Spleen (tissue), 11 donors: ENCODE results near the gene ANAPC5. TPM values are rescaled to one million over a fixed set of nuclear protein-coding genes. Genes with fewer than 3 reads are reported as not detected.

Experiments
- DNase-seq: peaks from one replicate; pipeline ENCODE4 v3.0.0-alpha.2; 2020
- H3K27ac ChIP-seq, 8 donors: fragments of 200-600 bp; sonication (generic) in 7 of 8; 1 replicate in 4 of 8; 2 replicates in 4 of 8; pipeline versions ENCODE4 v1.5.0 to v1.8.0; 2016 to 2021; ENCODE audit warnings: inconsistent platforms in 4 of 8, mild to moderate bottlenecking in 4 of 8, moderate library complexity in 1 of 8
- H3K27me3 ChIP-seq, 7 donors: fragments of 200-600 bp; sonication (generic) in 6 of 7; replicated peaks in 1 of 7; 1 replicate in 4 of 7; 2 replicates in 3 of 7; pipeline versions ENCODE4 v1.5.0 to v1.8.0; 2016 to 2021; ENCODE audit warnings: inconsistent platforms in 3 of 7, mild to moderate bottlenecking in 1 of 7
- H3K36me3 ChIP-seq, 6 donors: fragments of 200-600 bp; sonication (generic) in 5 of 6; 1 replicate in 4 of 6; 2 replicates in 2 of 6; pipeline versions ENCODE4 v1.5.0 to v1.8.0; 2016 to 2021; ENCODE audit warnings: inconsistent platforms in 2 of 6
- H3K4me1 ChIP-seq, 6 donors: fragments of 200-600 bp; sonication (generic) in 5 of 6; 1 replicate in 3 of 6; 2 replicates in 3 of 6; pipeline versions ENCODE4 v1.5.0 to v1.8.0; 2016 to 2021; ENCODE audit warnings: inconsistent platforms in 3 of 6
- H3K4me3 ChIP-seq, 8 donors: fragments of 200-600 bp; sonication (generic) in 7 of 8; 1 replicate in 4 of 8; 2 replicates in 4 of 8; pipeline versions ENCODE4 v1.5.0 to v1.8.0; 2016 to 2021; ENCODE audit warnings: inconsistent platforms in 4 of 8, mild to moderate bottlenecking in 4 of 8, moderate library complexity in 2 of 8
- H3K9me3 ChIP-seq, 8 donors: fragments of 200-600 bp; sonication (generic) in 7 of 8; 1 replicate in 4 of 8; 2 replicates in 4 of 8; pipeline versions ENCODE4 v1.5.0 to v1.8.0; 2016 to 2021; ENCODE audit warnings: inconsistent platforms in 4 of 8
- POLR2A ChIP-seq, 3 donors: fragments of 450-650 bp; IDR thresholded peaks; one replicate each; pipeline ENCODE4 v1.5.1; 2017; ENCODE audit warnings: antibody characterized with exemption in 3 of 3, mild to moderate bottlenecking in 1 of 3
- POLR2AphosphoS5 ChIP-seq, 3 donors: sonication (generic); formaldehyde crosslinking; IDR thresholded peaks; one replicate each; pipeline ENCODE4 v1.5.1; 2017; ENCODE audit warnings: antibody characterized with exemption in 3 of 3
- WGBS, 5 donors: extraction: QIAGEN DNeasy Blood & Tissue Kit in 3 of 5; methylation state at CpG; one replicate each; pipeline versions ENCODE4 v1.1.5 to v1.1.7; 2013 to 2018; 5-methylcytosine and 5-hydroxymethylcytosine counted together
- intact Hi-C: fragments of 100-400 bp; cut with DNase I; formaldehyde crosslinking; loops from one replicate; pipeline ENCODE4 v1.15.0; 2023; ENCODE audit warnings: low total_unique reads
- polyA plus RNA-seq, 3 donors: library from polyadenylated mRNA; stranded (reverse); fragments of 200-250 nt; gene quantifications; one replicate each; pipeline ENCODE4 v1.2.1, GENCODE V29; 2013
- total RNA-seq, 7 donors: library from RNA; depleted of rRNA in 3 of 7; stranded (reverse); fragments of >200 nt in 3 of 7; fragmentation: NEBNext Ultra II Directional in 4 of 7; extraction: Animal tissue kit (Norgen Biotek cat#: 25700) in 4 of 7; gene quantifications; one replicate each; pipeline versions ENCODE4 v1.1.0 to v1.2.1, GENCODE V29; 2016 to 2021
- TF ChIP-seq, protein P1 (sequence below), 11 experiments: fragments of 200-600 bp in 7 of 11; fragments of 450-650 bp in 4 of 11; sonication (generic) in 4 of 11; IDR thresholded peaks in 8 of 11; conservative IDR thresholded peaks in 3 of 11; 1 replicate in 7 of 11; 2 replicates in 4 of 11; pipeline versions ENCODE4 v1.4.0 to v1.8.0; 2016 to 2021; ENCODE audit warnings: antibody characterized with exemption in 11 of 11, inconsistent platforms in 4 of 11, mild to moderate bottlenecking in 1 of 11
- donor health status: healthy with polysubstance abuse.
- donor health status: DM: no; HTN: no; CAD: no; lungs with moderate emphysema.
- donor health status: DM: no; HTN: no; CAD: no.
- donor health status: Bipolar disorder and iron deficiency.
- donor health status: healthy.
- donor health status: DM: no; HTN: no; CAD: no.
- donor health status: DM: yes; HTN: yes; CAD: no.

Gene ANAPC5
- total and polyA plus RNA-seq, 10 donors = 97.5 to 185 (median 141) TPM

DNA sequence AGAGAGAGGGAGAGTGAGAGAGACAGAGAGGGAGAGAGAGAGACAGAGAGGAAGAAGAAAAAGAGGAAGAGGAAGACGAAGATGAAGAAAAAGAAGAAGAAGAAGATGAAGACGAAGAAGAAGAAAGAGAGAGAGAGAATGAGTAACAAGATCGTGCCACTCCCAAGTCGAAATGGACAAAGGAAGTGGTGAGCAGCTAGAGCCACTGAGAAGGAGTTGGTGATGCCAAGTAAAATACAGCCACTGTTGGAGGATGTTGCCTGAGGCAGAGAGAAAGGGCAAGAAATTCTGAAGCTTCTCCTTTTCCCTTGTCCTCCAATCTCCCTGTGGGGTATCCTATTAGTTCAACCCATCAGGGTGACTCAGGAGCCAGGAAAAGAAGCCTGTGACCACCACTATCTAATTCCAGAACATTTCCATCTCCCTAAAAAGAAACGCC, 12.5 kb upstream of the ANAPC5 start:
- no peaks in the 10 kb centered on the region for H3K36me3 ChIP-seq
- WGBS, 5 donors = 33 to 46% (median 36%) methylated on average over 5 of the region's 5 CpGs
- H3K4me3 ChIP-seq = no peak overlapping the region
- H3K27ac ChIP-seq = no peak overlapping the region
- no peaks in the 10 kb centered on the region for H3K4me1 ChIP-seq
- DNase-seq = no peak
- intact Hi-C loops = no loop called here
- no peaks in the 10 kb centered on the region for H3K9me3 ChIP-seq
- H3K27me3 ChIP-seq = peaks cover 0 to 7% (median 0%) of the 10 kb centered on the region in 7 donors
- TF ChIP-seq, protein P1, sequence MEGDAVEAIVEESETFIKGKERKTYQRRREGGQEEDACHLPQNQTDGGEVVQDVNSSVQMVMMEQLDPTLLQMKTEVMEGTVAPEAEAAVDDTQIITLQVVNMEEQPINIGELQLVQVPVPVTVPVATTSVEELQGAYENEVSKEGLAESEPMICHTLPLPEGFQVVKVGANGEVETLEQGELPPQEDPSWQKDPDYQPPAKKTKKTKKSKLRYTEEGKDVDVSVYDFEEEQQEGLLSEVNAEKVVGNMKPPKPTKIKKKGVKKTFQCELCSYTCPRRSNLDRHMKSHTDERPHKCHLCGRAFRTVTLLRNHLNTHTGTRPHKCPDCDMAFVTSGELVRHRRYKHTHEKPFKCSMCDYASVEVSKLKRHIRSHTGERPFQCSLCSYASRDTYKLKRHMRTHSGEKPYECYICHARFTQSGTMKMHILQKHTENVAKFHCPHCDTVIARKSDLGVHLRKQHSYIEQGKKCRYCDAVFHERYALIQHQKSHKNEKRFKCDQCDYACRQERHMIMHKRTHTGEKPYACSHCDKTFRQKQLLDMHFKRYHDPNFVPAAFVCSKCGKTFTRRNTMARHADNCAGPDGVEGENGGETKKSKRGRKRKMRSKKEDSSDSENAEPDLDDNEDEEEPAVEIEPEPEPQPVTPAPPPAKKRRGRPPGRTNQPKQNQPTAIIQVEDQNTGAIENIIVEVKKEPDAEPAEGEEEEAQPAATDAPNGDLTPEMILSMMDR (IDR thresholded peaks at IDR 0.05 in 8 of 11, conservative IDR thresholded peaks at IDR 0.05 in 3 of 11) = no peak
- TF ChIP-seq POLR2AphosphoS5 (IDR thresholded peaks at IDR 0.05) (no peak), POLR2A (IDR thresholded peaks at IDR 0.05) (no peak)

GRCh38 chr12:121358073-121358472, 5.9 kb upstream of the ANAPC5 start:
- H3K27ac ChIP-seq = no peak overlapping the region
- TF ChIP-seq, protein P1 (IDR thresholded peaks at IDR 0.05 in 8 of 11, conservative IDR thresholded peaks at IDR 0.05 in 3 of 11) = no peak
- TF ChIP-seq POLR2A (IDR thresholded peaks at IDR 0.05) (no peak), POLR2AphosphoS5 (IDR thresholded peaks at IDR 0.05) (no peak)
- 66 to 87% (median 80%) methylated on average over 3 of the region's 3 CpGs for WGBS, 5 donors
- no peaks in the 10 kb centered on the region for H3K9me3 ChIP-seq
- H3K27me3 ChIP-seq = no peaks in the 10 kb centered on the region
- DNase-seq = no peak
- peaks cover 0 to 5% (median 3%) of the 10 kb centered on the region in 6 donors for H3K4me1 ChIP-seq
- H3K4me3 ChIP-seq = no peak overlapping the region
- intact Hi-C loops = no loop called here
- H3K36me3 ChIP-seq = no peaks in the 10 kb centered on the region

- H3K4me3 ChIP-seq = no peak overlapping the region
- intact Hi-C loops = no loop called here
- H3K27ac ChIP-seq = no peak overlapping the region
- TF ChIP-seq, protein P1 (IDR thresholded peaks at IDR 0.05 in 8 of 11, conservative IDR thresholded peaks at IDR 0.05 in 3 of 11) = no peak
- TF ChIP-seq POLR2AphosphoS5 (IDR thresholded peaks at IDR 0.05) = no peak
- no peak for TF ChIP-seq POLR2A (IDR thresholded peaks at IDR 0.05)
- no peaks in the 10 kb centered on the region for H3K27me3 ChIP-seq
- H3K9me3 ChIP-seq = no peaks in the 10 kb centered on the region
- DNase-seq = no peak
- H3K36me3 ChIP-seq = no peaks in the 10 kb centered on the region
- H3K4me1 ChIP-seq = peaks cover 3 to 10% (median 6%) of the 10 kb centered on the region in 6 donors
- WGBS, 5 donors = 70 to 88% (median 76%) methylated on average over 4 of the region's 4 CpGs
These were observed 5.1 kb upstream of the ANAPC5 start for GRCh38 chr12:121357331-121357730.

DNA sequence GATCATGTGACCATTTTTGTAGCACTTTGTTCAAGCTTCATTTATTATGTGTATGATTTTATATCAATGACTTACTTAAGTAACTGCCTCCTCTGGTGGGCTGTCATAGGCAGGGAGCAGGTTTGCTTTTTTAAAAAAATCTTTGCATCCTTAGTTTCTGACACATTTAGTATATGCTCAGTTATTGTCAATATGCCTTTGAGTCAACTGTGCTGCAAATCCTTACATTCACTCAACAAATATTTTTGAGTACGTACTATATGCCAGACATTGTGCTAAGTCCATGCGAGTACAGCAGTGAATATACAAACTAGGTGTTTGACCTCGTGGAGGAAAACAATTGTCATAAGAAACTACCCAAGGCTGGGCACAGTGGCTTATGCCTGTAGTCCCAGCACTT, 4.4 kb upstream of the ANAPC5 start:
- Histone ChIP-seq H3K27ac (no peak overlapping the region), H3K4me3 (no peak overlapping the region)
- intact Hi-C loops = no loop called here

DNA sequence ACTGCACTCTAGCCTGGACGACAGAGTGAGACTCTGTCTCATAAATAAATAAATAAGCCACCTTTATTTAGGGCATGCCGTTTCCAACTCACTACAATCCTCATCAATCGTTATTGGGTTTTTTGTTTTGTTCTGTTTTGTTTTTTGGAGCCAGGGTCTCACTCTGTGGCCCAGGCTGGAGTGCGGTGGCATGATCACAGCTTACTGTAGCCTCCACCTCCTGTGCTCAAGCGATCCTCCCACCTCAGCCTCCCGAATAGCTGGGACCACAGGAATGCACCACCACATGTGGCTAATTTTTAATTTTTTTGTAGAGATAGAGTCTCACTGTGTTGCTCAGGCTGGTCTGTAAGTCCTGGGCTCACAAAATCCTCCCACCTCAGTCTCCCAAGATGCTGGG, 3.6 kb upstream of the ANAPC5 start:
- DNase-seq = no peak
- peaks cover 9 to 20% (median 16%) of the 10 kb centered on the region in 6 donors for H3K4me1 ChIP-seq
- TF ChIP-seq, protein P1 (IDR thresholded peaks at IDR 0.05 in 8 of 11, conservative IDR thresholded peaks at IDR 0.05 in 3 of 11) = no peak
- TF ChIP-seq POLR2AphosphoS5 (IDR thresholded peaks at IDR 0.05) (no peak), POLR2A (IDR thresholded peaks at IDR 0.05) (no peak)
- intact Hi-C loops = no loop called here
- no peaks in the 10 kb centered on the region for H3K27me3 ChIP-seq
- no peak overlapping the region for H3K27ac ChIP-seq
- H3K4me3 ChIP-seq = no peak overlapping the region
- H3K36me3 ChIP-seq = no peaks in the 10 kb centered on the region
- no peaks in the 10 kb centered on the region for H3K9me3 ChIP-seq
- WGBS, 5 donors = 87 to 94% (median 90%) methylated on average over 6 of the region's 6 CpGs

More for the DNA sequence above, 4.4 kb upstream of the ANAPC5 start:
- no peak for TF ChIP-seq POLR2AphosphoS5 (IDR thresholded peaks at IDR 0.05)
- WGBS, 5 donors = 80 to 87% (median 83%) methylated on average over 3 of the region's 3 CpGs
- Histone ChIP-seq H3K9me3 (no peaks in the 10 kb centered on the region), H3K27me3 (no peaks in the 10 kb centered on the region), H3K4me1 (peaks cover 3 to 12% (median 7%) of the 10 kb centered on the region in 6 donors), H3K36me3 (no peaks in the 10 kb centered on the region)
- DNase-seq = no peak
